Measurements from ENCODE around the gene ERMP1. TPM values are rescaled to one million over a fixed set of nuclear protein-coding genes. Genes with fewer than 3 reads are reported as not detected.

ERMP1 gene
- total RNA-seq, 2 experiments from 2014 or later = 14.7 to 15.9 TPM

GRCh38 chr9:5854063-5854790, 21.3 kb upstream of the ERMP1 start:
- Mint-ChIP-seq H3K4me1 (ENCODE audit: low read depth) (peaks cover 49% of the 10 kb centered on the region), H3K4me3 (no peak overlapping the region), H3K36me3 (ENCODE audit: low read depth) (peaks cover 4% of the 10 kb centered on the region), H3K27ac (peak overlapping the region; percentile 57), H3K9me3 (no peaks in the 10 kb centered on the region), H3K27me3 (no peaks in the 10 kb centered on the region)
- intact Hi-C loops (cut with micrococcal nuclease) = no loop called here
- TF ChIP-seq CTCF (IDR thresholded peaks at IDR 0.05) = no peak
- CTCF ChIA-PET = interaction anchor here (0.9 to 1.8 kb wide), 8 partner anchors 9 to 200 kb away, joined by 3 to 7 read pairs (median 5); partner anchors contain the start of gene ERMP1
- ATAC-seq (peak; percentile 40), DNase-seq (peak; percentile 43)
- POLR2A ChIA-PET = interaction anchor here (1.7 kb wide), 1 partner anchor 10 kb away, joined by 8 read pairs; no protein-coding TSS in a partner anchor

DNA sequence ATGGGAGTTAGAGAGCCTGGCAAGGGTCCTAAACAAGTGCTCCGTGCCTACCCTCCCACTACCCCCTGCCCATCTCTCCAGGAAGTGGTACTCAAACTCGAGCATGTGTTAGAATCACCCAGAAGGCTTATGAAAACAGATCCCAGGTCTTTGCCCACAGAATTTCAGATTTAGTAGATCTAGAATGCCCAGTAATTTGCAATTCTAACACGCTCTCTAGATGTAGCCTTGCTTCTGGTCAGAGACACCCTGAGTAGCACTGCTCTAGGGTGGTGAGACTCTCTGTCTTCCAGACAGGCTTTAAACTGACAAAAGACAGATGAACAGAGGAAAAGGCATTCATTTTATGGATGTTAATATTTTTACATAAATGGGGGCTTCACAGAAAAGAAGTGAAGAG, 20.7 kb upstream of the ERMP1 start:
- intact Hi-C loops (cut with micrococcal nuclease) = no loop called here
- ChIA-PET POLR2A (interaction anchor here (1.7 kb wide), 1 partner anchor 9 kb away, joined by 8 read pairs; no protein-coding TSS in a partner anchor), CTCF (interaction anchor here (0.9 to 1.8 kb wide), 6 partner anchors 9 to 201 kb away, joined by 3 to 7 read pairs (median 4); no protein-coding TSS in a partner anchor)
- TF ChIP-seq CTCF (IDR thresholded peaks at IDR 0.05) = no peak
- Mint-ChIP-seq H3K9me3 (no peaks in the 10 kb centered on the region), H3K36me3 (ENCODE audit: low read depth) (peaks cover 4% of the 10 kb centered on the region), H3K27ac (peak overlapping the region; percentile 57), H3K27me3 (no peaks in the 10 kb centered on the region), H3K4me1 (ENCODE audit: low read depth) (peaks cover 51% of the 10 kb centered on the region), H3K4me3 (no peak overlapping the region)
- ATAC-seq = no peak
- no peak for DNase-seq

GRCh38 chr9:5852987-5853386, 20.1 kb upstream of the ERMP1 start:
- H3K27me3 Mint-ChIP-seq = no peaks in the 10 kb centered on the region
- ATAC-seq (no peak), DNase-seq (no peak)
- H3K4me3 Mint-ChIP-seq = no peak overlapping the region
- H3K27ac Mint-ChIP-seq = no peak overlapping the region
- no peaks in the 10 kb centered on the region for H3K9me3 Mint-ChIP-seq
- peaks cover 53% of the 10 kb centered on the region for H3K4me1 Mint-ChIP-seq (ENCODE audit: low read depth)
- CTCF ChIA-PET = interaction anchor here (2.6 to 12.3 kb wide), 2 partner anchors 20 to 34 kb away, joined by 14 to 124 read pairs; partner anchors contain the start of gene ERMP1
- POLR2A ChIA-PET = interaction anchor here (1.9 kb wide), 1 partner anchor 11 kb away, joined by 9 read pairs; no protein-coding TSS in a partner anchor
- intact Hi-C loops (cut with micrococcal nuclease) = no loop called here
- H3K36me3 Mint-ChIP-seq (ENCODE audit: low read depth) = peaks cover 4% of the 10 kb centered on the region
- no peak for TF ChIP-seq CTCF (IDR thresholded peaks at IDR 0.05)

DNA sequence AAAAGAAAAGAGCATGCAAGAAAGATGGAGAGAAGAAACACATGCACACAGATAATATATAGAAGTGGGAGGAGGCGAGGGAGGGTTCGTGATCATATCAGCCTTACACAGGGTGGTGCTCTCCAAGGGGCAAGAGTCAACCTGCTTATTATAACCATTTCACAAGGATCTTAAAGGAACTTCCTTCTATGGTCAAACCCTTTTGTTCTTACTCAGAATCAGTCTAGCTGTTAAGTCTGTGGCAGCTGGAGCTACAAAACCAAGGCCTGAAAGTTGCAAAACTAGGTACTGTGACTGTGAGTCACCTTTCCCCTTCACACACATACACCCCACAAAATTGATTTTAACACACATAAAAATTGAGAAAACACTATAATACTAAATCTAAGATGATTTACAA, 18.5 kb upstream of the ERMP1 start:
- Mint-ChIP-seq H3K4me3 (no peak overlapping the region), H3K27ac (peak overlapping the region; percentile 1), H3K36me3 (ENCODE audit: low read depth) (peaks cover 4% of the 10 kb centered on the region), H3K27me3 (no peaks in the 10 kb centered on the region), H3K4me1 (ENCODE audit: low read depth) (peaks cover 53% of the 10 kb centered on the region), H3K9me3 (no peaks in the 10 kb centered on the region)
- intact Hi-C loops (cut with micrococcal nuclease) = no loop called here
- ChIA-PET POLR2A (interaction anchor here (0.7 to 1.9 kb wide), 2 partner anchors 10 to 16 kb away, joined by 3 to 9 read pairs; no protein-coding TSS in a partner anchor), CTCF (interaction anchor here (0.9 to 12.3 kb wide), 6 partner anchors 9 to 203 kb away, joined by 3 to 124 read pairs (median 9); partner anchors contain the start of gene ERMP1)
- ATAC-seq (peak; percentile 93), DNase-seq (peak; percentile 70)
- no peak for TF ChIP-seq CTCF (IDR thresholded peaks at IDR 0.05)

- H3K4me1 Mint-ChIP-seq (ENCODE audit: low read depth) = peaks cover 59% of the 10 kb centered on the region
- intact Hi-C loops (cut with micrococcal nuclease) = no loop called here
- ChIA-PET POLR2A (interaction anchor here (1.9 kb wide), 1 partner anchor 9 kb away, joined by 9 read pairs; no protein-coding TSS in a partner anchor), CTCF (interaction anchor here (0.9 to 12.3 kb wide), 5 partner anchors 8 to 36 kb away, joined by 4 to 124 read pairs (median 11); partner anchors contain the start of gene ERMP1)
- H3K36me3 Mint-ChIP-seq (ENCODE audit: low read depth) = no peaks in the 10 kb centered on the region
- no peak for ATAC-seq
- no peak for TF ChIP-seq CTCF (IDR thresholded peaks at IDR 0.05)
- no peaks in the 10 kb centered on the region for H3K27me3 Mint-ChIP-seq
- no peak overlapping the region for H3K4me3 Mint-ChIP-seq
- H3K9me3 Mint-ChIP-seq = no peaks in the 10 kb centered on the region
- DNase-seq = no peak
- H3K27ac Mint-ChIP-seq = peak overlapping the region; percentile 1
Measured at GRCh38 chr9:5850724-5851122, 17.8 kb upstream of the ERMP1 start.
